NB4 (cell line): ENCODE data around the gene MAN2B2.

ENCODE experiments used
- CTCF ChIP-seq: IDR thresholded peaks from one replicate; pipeline ENCODE4 v1.5.1; 2012; ENCODE audit warnings: low read depth, low read length
- MAX ChIP-seq: IDR thresholded peaks from 2 replicates; pipeline ENCODE4 v1.6.1; 2011; ENCODE audit warnings: low read depth, low read length
- POLR2A ChIP-seq: IDR thresholded peaks from 2 replicates; pipeline ENCODE4 v1.6.1; 2011; ENCODE audit warnings: mild to moderate bottlenecking; ENCODE audit not compliant: insufficient read length; ENCODE audit errors: extremely low read depth

DNA sequence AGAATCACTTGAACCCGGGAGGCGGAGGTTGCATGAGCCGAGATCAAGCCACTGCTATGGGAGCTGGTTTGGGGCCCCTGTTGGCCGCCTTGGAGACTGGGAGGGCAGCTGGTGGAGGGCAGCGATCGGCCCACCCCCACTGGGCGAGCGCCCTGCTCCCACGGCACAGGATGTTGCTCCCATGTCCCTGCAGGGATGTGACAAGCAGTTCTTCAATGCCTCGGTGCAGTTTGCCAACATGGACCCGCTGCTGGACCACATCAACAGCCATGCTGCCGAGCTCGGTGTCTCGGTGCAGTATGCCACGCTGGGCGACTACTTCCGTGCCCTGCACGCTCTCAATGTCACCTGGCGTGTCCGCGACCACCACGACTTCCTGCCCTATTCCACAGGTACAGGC is 19.4 kb downstream of the MAN2B2 start:
- no peak for TF ChIP-seq CTCF
- TF ChIP-seq POLR2A, result no peak
- TF ChIP-seq MAX, result no peak
